Testis (tissue), 2 donors: ENCODE measurements around the gene PHF13.

Experiments used
- POLR2A ChIP-seq: fragments of 450-650 bp; IDR thresholded peaks from one replicate; pipeline ENCODE4 v1.6.1; 2017; ENCODE audit warnings: antibody characterized with exemption, mild to moderate bottlenecking, moderate library complexity
- TF ChIP-seq, protein P1 (sequence below), 3 experiments: fragments of 450-650 bp in 2 of 3; fragments of 200-600 bp in 1 of 3; sonication (generic) in 1 of 3; IDR thresholded peaks; one replicate each; pipeline ENCODE4 v1.5.1; 2016 to 2019; ENCODE audit warnings: antibody characterized with exemption in 3 of 3, mild to moderate bottlenecking in 2 of 3, moderate library complexity in 1 of 3

DNA sequence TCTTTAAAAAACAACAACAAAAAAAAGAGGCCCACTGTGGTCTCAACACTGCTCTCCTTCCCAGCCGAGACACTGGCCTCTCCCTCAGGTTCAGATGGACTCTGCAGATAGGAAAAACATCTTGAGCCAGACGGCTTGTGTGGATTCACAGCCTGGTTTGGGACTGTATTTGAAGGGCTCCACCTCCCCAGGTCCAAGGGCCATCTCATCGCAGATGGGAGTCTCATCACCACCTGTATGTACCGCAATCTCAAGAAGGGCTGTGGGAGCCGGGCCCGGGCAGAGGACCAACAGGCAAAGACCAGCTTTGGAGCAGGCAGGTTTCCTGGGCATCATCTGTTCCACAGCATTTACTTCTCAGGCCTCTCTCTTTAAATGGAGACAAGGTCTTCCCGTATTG, 23.5 kb upstream of the PHF13 start:
- TF ChIP-seq, protein P1, sequence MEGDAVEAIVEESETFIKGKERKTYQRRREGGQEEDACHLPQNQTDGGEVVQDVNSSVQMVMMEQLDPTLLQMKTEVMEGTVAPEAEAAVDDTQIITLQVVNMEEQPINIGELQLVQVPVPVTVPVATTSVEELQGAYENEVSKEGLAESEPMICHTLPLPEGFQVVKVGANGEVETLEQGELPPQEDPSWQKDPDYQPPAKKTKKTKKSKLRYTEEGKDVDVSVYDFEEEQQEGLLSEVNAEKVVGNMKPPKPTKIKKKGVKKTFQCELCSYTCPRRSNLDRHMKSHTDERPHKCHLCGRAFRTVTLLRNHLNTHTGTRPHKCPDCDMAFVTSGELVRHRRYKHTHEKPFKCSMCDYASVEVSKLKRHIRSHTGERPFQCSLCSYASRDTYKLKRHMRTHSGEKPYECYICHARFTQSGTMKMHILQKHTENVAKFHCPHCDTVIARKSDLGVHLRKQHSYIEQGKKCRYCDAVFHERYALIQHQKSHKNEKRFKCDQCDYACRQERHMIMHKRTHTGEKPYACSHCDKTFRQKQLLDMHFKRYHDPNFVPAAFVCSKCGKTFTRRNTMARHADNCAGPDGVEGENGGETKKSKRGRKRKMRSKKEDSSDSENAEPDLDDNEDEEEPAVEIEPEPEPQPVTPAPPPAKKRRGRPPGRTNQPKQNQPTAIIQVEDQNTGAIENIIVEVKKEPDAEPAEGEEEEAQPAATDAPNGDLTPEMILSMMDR (IDR thresholded peaks at IDR 0.05), result no peak
- no peak for TF ChIP-seq POLR2A
